GM12874 (cell line): ENCODE results near the gene ZNF565.

Source experiments
- CTCF ChIP-seq: IDR thresholded peaks from 2 replicates; pipeline ENCODE4 v1.5.1; 2011; ENCODE audit warnings: low read depth, mild to moderate bottlenecking, control low read depth, low read length, moderate library complexity; ENCODE audit not compliant: insufficient read depth

Gene ZNF565

GRCh38 chr19:36225219-36225892 is 10.9 kb upstream of the ZNF565 start:
- TF ChIP-seq CTCF, result no peak

GRCh38 chr19:36222503-36222902 is 8.0 kb upstream of the ZNF565 start:
- no peak for TF ChIP-seq CTCF

DNA sequence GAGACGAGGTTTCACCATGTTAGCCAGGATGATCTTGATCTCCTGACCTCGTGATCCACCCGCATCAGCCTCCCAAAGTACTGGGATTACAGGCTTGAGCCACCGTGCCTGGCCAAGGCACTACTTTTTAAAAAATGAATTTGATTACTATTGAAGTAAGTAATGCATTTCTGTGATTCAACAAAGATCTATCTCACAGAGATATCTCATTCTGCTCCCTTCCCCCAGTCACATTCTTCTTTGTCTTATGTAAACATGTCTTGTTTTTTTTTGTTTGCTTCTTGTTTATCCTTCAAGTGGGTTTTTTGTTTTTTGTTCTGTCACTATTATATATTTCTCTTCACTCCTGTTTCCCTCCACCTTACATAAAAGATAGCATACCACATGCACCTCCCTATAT is 7.0 kb upstream of the ZNF565 start:
- no peak for TF ChIP-seq CTCF

GRCh38 chr19:36215276-36216123 is 1.0 kb upstream of the ZNF565 start:
- no peak for TF ChIP-seq CTCF

- TF ChIP-seq CTCF, result no peak
These were observed 1.6 kb downstream of the ZNF565 start for GRCh38 chr19:36212895-36213294.

DNA sequence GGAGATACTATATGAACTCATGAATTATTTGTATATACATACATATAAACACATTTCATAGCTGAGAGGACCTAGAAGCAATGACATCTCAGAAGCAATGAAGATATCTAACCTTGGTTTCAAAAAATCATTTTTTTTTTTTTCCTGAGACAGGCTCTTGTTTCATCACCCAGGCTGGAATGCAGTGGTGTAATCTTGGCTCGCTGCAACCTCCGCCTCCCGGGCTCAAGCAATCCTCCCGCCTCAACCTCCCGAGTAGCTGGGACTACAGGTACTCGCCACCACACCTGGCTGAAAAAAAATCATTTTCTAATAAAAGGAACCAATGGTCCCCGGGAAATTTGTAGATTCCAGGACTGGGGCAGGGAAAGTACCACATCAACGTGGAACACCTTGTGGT is 4.0 kb downstream of the ZNF565 start:
- no peak for TF ChIP-seq CTCF

DNA sequence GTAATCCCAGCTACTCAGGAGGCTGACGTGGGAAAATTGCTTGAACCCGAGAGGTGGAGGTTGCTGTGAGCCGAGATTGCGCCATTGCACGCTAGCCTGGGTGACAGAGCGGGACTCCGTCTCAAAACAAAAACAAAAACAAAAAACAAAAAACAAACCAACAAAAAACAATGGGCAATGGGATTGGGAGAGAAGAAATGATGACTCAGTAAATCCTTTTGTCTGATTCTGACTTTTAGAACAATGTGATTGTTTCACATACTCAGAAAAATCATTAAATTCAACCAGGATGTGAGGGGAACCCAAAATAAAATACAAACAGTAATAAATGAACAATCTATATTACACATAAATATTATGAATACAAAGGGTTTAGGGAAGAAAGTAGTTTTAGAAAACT is 5.1 kb downstream of the ZNF565 start:
- TF ChIP-seq CTCF, result no peak
